Ramos (cell line): ENCODE data around the gene C17orf114.
"Not testable (repeated sequence)": the region's sequence is repeated elsewhere in the genome, so short reads cannot be mapped to it uniquely, and the experiment has no call there.

ENCODE experiments used
- in situ Hi-C: fragments of 300-500 bp; cut with MboI; formaldehyde crosslinking; loops from one replicate; pipeline ENCODE4 v1.14.3; 2022; ENCODE audit warnings: low sequenced_read_pairs; ENCODE audit not compliant: unreplicated experiment

Gene C17orf114

DNA sequence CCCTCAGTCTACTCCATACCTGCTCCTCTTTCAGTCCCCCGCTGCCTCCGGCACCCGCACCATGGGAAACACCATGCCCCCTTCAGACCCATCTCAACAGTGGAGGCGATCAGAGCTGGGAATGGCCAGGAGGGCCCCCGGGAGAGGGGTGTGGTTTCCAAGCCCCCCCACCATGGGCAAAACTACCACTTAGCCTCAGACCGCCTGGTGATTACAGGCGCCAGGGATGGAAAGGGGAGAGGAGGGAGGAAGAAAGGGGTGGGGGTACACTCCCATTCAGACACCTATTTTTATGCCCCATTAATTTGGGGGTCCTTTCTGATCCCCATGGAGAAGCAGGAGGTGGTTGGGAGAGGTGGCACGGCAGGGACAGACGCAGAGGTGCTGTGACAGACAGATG lies at the start of gene C17orf114:
Gene C17orf114 (minus strand): TSS at position 101 of the 400 bp plus-strand sequence.
- in situ Hi-C loops = no loop called here

DNA sequence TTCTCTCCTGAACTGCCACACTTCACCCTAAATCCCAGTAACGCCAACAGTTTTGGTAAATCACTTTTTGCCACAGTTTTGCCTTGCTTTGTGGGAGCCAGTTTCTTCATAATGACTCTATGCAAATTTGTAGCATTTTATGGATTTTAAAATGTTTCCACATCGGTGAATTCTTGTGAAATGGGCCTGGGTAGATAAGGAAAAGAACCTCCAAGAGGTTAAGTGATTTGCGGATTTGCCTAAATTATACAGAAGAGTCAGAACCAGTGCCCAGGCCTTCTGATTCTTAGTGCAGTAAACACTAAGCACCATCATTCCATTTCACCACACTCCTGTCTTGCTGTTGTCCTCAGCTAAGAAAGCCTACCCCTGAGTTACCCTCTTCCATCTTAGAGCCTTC lies 49.0 kb upstream of the C17orf114 start:
- in situ Hi-C loops = no loop called here

DNA sequence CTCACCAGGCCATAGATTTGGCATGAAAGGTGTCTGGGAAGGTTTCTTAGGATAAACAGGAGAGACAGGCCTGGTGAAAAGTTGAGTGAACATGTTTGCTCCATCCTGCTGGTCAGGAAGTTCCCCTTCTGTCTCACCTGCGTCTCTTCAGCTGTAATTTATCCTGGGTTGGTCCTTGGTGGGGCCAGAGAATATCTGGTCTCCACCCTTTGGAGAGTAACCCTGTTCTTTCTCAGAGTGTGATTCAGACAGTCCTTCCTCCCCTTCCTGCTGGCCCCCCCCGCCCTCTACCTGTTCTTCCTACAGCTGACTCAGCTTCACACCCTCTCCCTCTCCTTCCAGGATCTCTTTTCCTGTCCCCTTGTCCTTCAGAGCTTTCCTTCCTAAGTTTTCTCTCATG lies 48.1 kb upstream of the C17orf114 start:
- in situ Hi-C loops = no loop called here

DNA sequence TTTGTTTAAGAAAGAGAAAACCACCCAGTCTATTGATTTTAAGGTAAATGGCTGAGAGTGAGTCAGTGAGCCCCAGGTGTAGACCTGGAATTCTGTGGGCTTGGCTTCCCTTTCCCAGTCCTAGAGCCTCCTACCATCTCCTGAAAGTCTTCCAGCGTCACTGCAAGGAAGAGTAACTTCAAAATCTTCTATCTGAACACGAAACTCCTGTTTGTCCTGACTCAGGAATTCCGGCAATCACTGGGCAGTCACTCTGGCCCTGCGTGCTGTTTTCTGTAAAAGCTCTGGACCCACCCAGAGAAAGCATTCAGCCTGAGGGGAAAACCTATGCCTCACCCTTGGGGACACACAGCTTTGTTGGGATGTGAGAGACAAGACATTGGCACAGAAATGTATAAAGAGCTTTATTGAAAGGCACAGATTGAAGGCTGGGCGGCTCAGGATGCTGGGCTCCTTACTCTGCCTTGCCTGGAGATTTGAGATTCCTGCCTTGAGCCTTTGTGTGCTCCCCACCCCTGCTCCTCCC lies 46.9 kb upstream of the C17orf114 start:
- in situ Hi-C loops = no loop called here

DNA sequence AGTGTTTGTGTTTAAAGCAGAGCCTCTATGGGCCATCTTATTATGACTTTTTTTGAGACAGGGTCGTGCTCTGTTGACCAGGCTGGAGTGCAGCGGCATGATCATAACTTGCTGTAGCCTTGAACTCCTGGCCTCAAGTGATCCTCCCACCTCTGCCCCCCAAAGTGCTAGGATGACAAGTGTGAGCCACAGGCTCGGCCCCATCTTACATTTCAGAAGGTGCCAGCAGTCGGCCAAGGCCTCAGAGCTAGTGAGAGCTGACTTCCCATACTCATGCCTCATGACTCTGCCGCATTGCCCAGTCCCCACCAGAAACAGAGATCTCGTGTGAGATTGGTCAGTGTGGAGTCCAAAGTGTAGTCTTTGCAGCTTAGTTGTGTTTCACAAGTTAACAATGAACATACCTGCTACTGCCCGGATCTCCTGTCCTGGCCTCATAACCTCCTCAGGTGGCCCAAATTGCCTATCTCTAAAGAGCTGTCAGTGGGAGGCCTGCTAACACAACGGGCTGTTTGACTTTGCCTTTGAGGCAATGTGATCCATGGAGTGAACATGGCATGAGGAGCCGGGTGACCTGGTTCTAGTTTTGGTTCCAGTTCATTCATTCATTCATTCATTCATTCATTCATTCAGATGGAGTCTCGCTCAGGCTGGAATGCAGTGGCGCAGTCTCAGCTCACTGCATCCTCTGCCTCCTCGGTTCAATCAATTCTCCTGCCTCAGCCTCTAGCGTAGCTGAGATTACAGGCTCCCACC lies 44.7 kb upstream of the C17orf114 start:
- in situ Hi-C loops = no loop called here

DNA sequence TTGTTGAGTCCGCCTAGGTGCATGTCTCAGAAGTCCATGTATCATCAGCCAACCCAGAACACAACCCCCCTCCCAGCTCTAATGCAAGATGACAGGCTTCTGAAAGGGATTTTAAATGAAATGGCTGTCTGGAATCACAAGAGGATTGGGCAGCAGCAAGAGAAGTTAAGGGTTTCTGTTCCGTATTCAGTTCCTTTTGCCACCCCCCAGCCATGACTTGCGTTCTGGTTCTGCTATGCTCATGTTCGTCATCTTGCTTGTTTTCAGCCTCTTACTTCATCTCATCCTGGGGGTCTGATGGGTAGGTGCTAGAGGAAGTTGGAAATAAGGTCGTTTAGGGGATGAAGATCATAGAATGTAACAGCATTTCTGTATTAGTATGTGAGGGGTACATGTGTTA lies 43.0 kb upstream of the C17orf114 start:
- in situ Hi-C loops = no loop called here

DNA sequence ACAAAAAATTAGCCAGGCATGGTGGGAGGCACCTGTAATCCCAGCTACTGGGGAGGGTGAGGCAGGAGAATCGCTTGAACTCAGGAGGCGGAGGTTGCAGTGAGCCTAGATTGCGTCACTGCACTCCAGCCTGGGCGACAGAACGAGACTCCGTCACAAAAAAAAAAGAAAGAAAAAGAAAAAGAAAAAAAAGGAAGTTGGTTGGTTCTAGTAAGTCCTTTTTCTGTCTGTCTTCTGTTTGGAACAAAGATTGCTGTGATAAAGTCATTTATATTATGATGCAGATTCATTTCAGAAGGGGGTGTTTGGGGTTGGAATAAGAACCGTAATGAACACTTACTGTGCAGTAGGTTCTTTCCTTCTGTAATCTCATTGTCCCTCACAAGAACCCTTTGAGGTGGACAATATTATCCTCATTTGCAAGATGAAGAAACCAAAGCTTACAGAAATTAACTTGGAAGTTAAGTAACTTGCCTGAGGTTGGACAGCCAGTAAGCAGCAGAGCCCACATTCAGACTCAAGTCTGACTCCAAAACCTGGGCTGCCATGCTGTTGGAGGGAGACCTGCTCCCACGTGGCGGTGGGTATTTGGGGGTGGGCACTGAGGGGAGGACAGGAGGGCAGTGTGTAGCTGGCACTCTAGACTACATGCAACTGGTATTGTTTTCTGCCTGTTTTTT lies 41.3 kb upstream of the C17orf114 start:
- in situ Hi-C loops = no loop called here

DNA sequence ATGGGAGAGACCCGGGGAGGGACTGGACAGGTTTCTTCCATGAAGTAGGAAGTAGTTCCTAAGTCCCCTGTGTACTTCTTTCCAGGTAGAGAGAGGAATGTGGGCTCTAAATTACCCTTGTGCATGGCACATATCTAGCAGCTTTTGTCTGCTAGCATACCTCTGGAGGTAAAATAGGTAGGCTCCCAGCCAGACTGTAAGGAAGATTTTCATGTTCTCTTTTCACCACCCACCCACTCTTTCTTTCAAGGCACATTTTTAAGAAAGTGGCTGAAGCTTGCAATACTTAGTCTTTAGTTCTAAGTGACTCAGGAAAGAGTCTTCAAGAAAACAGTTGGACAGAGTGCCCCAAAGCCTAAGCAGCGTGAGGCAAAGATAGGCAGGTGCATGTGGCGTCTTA lies 40.2 kb upstream of the C17orf114 start:
- in situ Hi-C loops = no loop called here

DNA sequence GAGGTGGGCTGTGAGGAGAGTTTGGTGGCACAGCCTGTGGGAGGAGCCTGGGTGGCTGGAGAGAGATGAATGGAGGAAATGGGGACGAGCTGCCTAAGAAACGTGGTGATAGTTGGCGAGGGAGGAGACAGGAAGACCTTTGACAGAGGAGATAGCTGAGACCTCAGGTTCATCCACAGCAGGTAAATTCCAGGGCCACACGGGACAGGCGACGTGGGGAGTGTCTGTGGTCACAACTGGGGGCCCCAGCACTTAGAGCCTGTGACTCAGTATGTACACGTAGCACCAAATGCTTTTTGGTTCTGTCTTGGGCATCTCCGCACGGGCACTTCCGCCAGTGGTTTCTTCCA lies 38.7 kb upstream of the C17orf114 start:
- in situ Hi-C loops = no loop called here

DNA sequence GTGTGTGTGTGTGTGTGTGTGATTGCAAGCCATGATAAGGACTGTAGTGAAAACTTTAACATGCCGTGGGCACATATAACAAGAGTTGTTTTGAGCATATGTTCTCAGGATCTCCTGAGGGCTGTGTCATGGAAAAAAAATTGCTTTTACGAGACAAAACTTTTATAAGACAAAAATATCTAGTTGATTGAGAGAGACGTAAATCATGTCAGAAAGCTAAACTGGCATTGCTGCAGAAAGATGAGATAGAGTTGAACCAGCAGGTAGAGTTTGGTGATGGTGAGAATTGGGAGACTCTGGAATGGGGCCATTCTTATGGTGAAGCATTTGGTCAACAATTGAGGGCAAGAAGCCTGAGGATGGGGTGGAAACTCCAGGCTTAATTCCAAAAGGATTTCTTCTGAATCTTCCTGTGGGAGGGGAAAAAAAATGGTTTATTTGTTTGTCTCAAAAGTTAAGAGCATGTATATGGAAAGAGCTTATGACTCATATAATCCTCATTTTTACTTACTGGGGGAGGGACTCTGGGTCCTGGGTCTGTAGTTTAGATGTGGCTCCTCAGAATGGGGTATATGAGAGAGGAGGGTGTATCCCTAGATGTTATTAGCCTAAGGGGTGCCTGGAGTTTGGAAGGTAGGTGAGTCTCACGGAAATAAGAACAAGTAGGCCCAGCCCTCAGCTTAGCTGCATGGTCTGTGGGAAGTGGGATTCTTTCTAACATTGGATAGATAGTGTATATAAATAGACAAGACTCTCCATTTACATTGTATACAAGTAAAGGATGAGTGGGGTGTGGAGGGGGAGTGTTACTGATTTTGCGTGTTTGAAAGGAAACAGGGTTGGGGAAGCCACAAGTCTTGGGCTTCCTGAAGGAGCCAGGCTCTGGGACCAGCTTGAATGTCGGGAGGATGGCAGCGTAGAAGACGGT lies 38.1 kb upstream of the C17orf114 start:
- in situ Hi-C loops = no loop called here

DNA sequence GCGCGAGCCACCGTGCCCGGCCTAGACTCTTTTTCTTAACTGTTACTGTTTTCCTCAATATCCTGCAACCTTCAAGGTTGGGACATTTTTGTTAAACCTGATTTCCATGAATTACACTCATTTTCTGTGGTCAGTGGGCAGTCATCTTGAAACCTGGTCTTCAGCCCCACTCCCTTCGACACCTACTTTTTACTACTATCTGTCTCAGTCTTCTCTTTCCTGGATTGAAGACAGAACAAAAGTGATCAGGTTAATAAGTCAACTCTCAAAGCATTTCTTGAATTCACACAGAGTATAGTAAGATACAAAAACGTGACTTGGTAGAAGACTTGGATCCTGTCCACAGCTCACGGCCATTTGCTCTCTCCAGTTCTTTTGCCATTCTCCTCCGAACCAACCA lies 37.1 kb upstream of the C17orf114 start:
- in situ Hi-C loops = no loop called here

DNA sequence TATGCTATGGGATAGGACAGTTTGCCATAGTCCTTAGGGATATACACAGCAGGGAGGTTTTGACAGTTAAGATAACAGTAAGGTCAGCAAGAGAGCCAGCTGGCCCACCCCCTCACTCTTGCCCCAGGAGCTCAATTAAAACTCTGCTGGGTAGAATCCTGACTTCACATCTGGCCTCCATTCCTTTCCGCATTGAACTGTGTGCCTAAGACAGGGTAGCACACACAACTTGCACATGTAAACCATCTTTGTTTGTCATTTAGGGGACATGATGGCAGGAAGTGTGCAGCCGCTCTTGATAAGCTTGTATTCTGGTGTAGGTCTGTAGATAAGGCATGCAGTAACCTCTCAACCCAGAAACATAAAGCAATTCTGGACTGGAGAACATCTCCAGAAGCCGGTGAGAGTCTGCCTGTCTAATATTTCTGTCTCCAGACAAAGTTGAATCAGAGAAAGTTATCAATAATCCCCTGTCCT lies 36.2 kb upstream of the C17orf114 start:
- in situ Hi-C loops = no loop called here

DNA sequence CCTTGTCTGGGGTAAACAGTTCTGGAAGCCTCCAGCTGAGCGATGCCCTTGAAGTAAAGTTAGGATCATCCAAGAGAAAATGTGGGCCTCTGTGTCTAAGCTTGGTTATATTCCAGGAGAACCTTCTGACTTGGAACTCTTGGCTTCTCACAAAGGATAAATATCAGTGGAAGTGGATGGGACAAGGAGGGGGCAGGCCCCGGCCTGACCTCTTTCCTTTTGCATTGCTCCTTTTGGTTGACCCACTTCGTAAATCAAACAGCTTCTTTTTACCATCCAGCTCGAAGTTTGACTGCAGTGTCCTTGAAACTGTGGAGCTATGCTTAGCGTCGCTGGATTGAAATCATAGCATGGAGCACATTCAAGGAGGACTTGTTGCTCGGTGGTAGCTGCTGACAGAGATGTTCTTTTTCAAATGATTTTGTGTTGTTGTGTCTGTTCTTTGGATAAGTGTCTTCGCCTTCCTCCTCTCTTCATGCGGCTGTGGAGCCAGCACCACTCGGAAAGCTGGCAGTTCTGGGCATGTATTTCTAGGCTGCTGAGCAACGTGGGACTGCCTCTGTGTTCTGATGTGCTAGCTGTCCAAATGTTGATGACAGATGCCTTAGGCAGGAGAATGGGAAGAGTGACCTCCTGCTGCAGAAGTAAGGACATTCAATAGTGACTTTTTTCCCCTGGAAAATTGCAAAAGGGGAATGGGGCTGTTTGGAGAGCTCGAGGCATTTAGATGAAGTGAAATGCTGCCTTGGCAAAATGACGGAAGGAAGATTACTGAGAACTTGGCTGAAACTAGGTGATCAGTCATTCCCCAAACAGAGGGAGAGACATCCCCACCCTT lies 35.6 kb upstream of the C17orf114 start:
- in situ Hi-C loops = no loop called here

DNA sequence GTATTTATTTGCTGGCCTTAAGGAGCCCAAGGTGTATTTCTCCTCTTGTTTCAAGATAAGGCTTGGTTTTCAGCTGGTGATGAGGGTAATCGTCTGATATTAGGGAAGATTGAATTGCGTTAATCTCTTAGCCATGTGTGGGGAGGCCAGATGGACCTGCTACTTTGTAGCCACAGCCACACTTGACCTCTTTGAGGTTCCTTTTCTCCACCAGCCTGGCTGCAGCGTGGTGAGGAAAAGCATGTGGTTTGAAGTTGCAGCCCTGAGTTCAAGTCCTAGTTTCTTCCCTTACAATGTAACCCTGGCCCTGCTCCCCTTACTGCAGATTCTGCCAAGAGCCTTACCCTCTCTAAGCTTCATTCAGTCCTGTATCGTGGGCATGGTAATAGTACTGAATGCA lies 34.1 kb upstream of the C17orf114 start:
- in situ Hi-C loops = no loop called here

DNA sequence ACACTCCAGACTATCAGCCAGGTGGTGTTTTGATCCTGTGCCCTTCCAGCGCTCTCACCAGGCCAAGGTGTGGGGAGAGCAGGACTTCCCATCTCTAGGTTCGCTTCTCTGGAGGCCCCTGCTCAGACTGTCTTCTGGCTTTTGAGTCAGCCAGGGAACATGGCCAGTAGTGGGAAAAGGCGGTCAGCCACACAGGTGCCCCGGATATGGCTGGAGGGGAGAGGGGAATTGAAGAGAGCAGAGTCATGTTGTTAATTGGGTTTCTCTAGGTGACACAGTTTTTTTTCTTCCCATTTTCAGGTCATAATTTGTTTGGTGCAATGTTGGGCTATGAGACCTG lies 32.5 kb upstream of the C17orf114 start:
- in situ Hi-C loops = no loop called here

DNA sequence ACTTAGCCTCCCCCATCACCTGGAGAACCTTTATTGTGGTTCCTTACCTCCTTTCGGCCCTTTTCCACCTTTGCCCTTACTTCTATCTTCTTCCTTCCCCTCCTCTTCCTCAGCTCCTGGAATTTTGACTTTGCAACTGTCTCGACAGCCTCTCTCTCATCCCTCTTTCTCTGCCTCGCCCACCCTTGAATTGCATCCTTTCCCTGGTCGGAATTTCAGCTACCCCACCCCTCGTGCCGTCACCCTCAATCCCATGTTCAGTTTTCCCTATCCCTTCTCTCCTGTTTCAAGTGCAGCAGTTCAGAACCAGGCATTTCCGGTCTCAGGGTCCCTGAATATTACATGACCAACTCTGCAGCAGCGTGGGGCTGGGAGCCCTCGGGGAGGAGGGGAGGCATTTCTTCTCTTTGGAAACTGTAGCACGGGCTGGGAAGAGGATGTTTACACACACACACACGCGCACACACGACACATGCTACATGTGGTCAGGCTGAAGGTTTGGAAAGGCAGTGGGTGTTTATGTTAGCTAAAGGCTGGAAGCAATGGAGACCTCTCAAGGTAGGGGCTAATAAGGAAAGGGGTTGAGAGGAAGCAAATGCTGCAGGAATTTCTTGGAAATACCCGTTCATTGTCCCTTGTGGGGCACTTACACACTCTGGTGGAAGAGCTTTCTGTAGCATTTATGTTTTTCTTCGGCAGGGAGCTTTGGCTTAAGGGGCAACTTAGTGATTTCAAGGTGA lies 32.0 kb upstream of the C17orf114 start:
- in situ Hi-C loops = no loop called here

DNA sequence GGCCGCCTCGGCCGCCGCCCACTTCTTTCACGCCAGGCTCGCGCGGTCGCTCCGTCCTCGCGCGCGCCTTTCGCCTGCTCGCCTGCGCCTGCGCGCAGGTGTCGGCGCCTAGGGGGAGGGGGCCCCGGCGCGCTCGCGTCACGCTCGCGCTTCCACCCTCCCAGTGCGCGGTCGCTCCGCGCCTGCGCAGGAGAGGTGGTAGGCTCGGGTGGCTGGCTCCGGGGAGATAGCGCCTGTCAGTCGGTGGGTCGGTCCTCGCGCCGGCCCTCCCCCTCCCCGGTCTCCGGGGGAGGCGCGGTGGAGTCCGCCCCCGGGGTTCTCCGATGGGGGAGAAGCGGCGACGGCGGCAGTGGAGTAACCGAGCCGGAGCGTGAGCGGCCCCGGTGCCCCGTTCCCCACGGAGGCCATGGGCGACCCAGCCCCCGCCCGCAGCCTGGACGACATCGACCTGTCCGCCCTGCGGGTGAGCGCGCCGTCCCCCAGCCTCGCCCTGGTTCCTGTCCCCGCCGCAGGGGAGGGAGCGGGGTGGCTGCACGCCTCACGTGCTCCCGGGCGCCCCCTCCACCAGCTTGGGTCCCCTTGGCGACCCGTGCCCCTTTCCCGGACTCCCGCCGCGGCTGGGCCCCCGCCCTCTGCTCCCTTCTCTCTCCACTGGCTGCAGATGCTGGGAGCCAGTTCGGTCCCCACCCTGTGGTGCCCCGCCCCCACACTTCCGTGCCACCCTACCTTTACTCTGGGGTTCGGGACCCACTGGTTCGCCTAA lies 31.2 kb upstream of the C17orf114 start, which contains the start of gene MINK1:
Gene MINK1 (plus strand): TSS at position 163 of the 763 bp plus-strand sequence. CDS start 244 bp downstream, at position 407.
- in situ Hi-C loops = no loop called here

DNA sequence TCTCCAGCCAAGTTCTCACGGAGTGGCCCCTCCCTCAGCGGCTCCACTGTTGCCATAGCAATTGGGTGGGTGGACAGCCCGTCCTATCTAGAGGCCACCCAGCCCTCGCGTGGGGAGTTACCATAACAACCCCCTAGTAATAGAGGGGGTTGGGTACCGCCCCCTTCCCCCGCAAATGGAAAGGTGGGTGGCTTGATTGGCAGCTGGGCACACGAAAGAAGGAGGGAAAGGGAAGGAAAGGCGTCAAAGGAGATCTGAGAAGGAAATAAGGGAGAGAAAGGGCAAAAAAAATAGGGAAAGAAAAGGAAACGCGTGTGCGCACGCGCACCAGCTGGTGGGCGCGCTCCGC lies 30.7 kb upstream of the C17orf114 start:
- in situ Hi-C loops = not testable (repeated sequence)
